Breast epithelium (tissue), 3 donors: ENCODE measurements around the gene ANKRD2.

Experiments
- CTCF ChIP-seq, 3 donors: fragments of 450-650 bp; IDR thresholded peaks; one replicate each; pipeline ENCODE4 v1.5.1; 2016 to 2017; ENCODE audit warnings: antibody characterized with exemption in 3 of 3, mild to moderate bottlenecking in 3 of 3, moderate library complexity in 3 of 3
- POLR2AphosphoS5 ChIP-seq, 3 donors: sonication (generic); formaldehyde crosslinking; IDR thresholded peaks; one replicate each; pipeline ENCODE4 v1.6.1; 2017; ENCODE audit warnings: antibody characterized with exemption in 3 of 3

GRCh38 chr10:97583476-97583875 is 10.9 kb downstream of the ANKRD2 start:
- TF ChIP-seq CTCF (IDR thresholded peaks at IDR 0.05) (no peak), POLR2AphosphoS5 (IDR thresholded peaks at IDR 0.05) (no peak)
